Lower lobe of right lung (tissue), 2 donors: ENCODE data around the gene HK1. TPM values are rescaled to one million over a fixed set of nuclear protein-coding genes. Genes with fewer than 3 reads are reported as not detected.
A peak's percentile ranks its signal among the peaks of the same experiment; 100 is the strongest.

Experiments
- ATAC-seq, 2 donors: fragments of 200-7000 bp; cut with Tn5 transposase; one replicate each; pipeline ENCODE4 v1.9.1; 2020 to 2022; ENCODE audit warnings: mild to moderate bottlenecking in 2 of 2, moderate library complexity in 2 of 2
- DNase-seq: peaks from one replicate; pipeline ENCODE4 v3.0.0-alpha.2; 2020
- H3K27ac ChIP-seq: fragments of 200-600 bp; one replicate; pipeline ENCODE4 v1.8.0; 2022
- H3K27me3 ChIP-seq: fragments of 200-600 bp; one replicate; pipeline ENCODE4 v1.8.0; 2022; ENCODE audit warnings: low read depth
- H3K36me3 ChIP-seq: fragments of 200-600 bp; one replicate; pipeline ENCODE4 v1.8.0; 2022; ENCODE audit warnings: mild to moderate bottlenecking
- H3K4me1 ChIP-seq: fragments of 200-600 bp; one replicate; pipeline ENCODE4 v1.8.0; 2022
- H3K4me3 ChIP-seq: fragments of 200-600 bp; one replicate; pipeline ENCODE4 v1.8.0; 2022; ENCODE audit warnings: mild to moderate bottlenecking
- H3K9me3 ChIP-seq: fragments of 200-600 bp; one replicate; pipeline ENCODE4 v1.8.0; 2022
- CTCF ChIP-seq: fragments of 200-600 bp; IDR thresholded peaks from one replicate; pipeline ENCODE4 v1.8.0; 2022; ENCODE audit warnings: antibody characterized with exemption, mild to moderate bottlenecking
- intact Hi-C: fragments of 100-400 bp; cut with DNase I; formaldehyde crosslinking; loops from one replicate; pipeline ENCODE4 v1.11.0; 2022
- total RNA-seq: library from RNA; stranded (reverse); fragmentation: NEBNext Ultra II Directional; extraction: Animal tissue kit (Norgen Biotek cat#: 25700); gene quantifications from one replicate; pipeline ENCODE4 v1.2.1, GENCODE V29; 2021
- donor health status: DM: no; HTN: yes; CAD: no; lungs with severe emphysema.

The HK1 gene
- total RNA-seq, 1 donor from 2014 or later: 85.1 TPM

- no peaks in the 10 kb centered on the region for H3K36me3 ChIP-seq
- ATAC-seq (no peak), DNase-seq (no peak)
- H3K9me3 ChIP-seq: no peaks in the 10 kb centered on the region
- peaks cover 32% of the 10 kb centered on the region for H3K4me1 ChIP-seq
- no peak for TF ChIP-seq CTCF
- H3K27me3 ChIP-seq: no peaks in the 10 kb centered on the region
- peak overlapping the region; percentile 97 for H3K27ac ChIP-seq
- no peak overlapping the region for H3K4me3 ChIP-seq
- intact Hi-C loops: no loop called here
These were observed 38.2 kb downstream of the HK1 start for GRCh38 chr10:69316313-69317059.

GRCh38 chr10:69317175-69317604 lies 38.9 kb downstream of the HK1 start:
- no peaks in the 10 kb centered on the region for H3K9me3 ChIP-seq
- H3K27me3 ChIP-seq: no peaks in the 10 kb centered on the region
- DNase-seq (no peak), ATAC-seq (no peak)
- peak overlapping the region; percentile 97 for H3K27ac ChIP-seq
- H3K36me3 ChIP-seq: no peaks in the 10 kb centered on the region
- H3K4me1 ChIP-seq: peaks cover 39% of the 10 kb centered on the region
- intact Hi-C loops: no loop called here
- no peak overlapping the region for H3K4me3 ChIP-seq
- TF ChIP-seq CTCF: no peak

GRCh38 chr10:69317626-69318105 lies 39.4 kb downstream of the HK1 start:
- H3K4me1 ChIP-seq: peaks cover 41% of the 10 kb centered on the region
- intact Hi-C loops: no loop called here
- peak overlapping the region; percentile 97 for H3K27ac ChIP-seq
- H3K27me3 ChIP-seq: no peaks in the 10 kb centered on the region
- ATAC-seq: peak; percentile 61
- no peak for TF ChIP-seq CTCF
- H3K4me3 ChIP-seq: peak overlapping the region; percentile 98
- H3K36me3 ChIP-seq: no peaks in the 10 kb centered on the region
- no peak for DNase-seq
- H3K9me3 ChIP-seq: no peaks in the 10 kb centered on the region

- peak overlapping the region; percentile 97 for H3K27ac ChIP-seq
- peak overlapping the region; percentile 98 for H3K4me3 ChIP-seq
- peak; percentile 94 for DNase-seq
- no peak for TF ChIP-seq CTCF
- no peaks in the 10 kb centered on the region for H3K27me3 ChIP-seq
- H3K9me3 ChIP-seq: no peaks in the 10 kb centered on the region
- intact Hi-C loops: no loop called here
- no peaks in the 10 kb centered on the region for H3K36me3 ChIP-seq
- ATAC-seq: peak; percentile 98
- H3K4me1 ChIP-seq: peaks cover 41% of the 10 kb centered on the region
These were observed 40.0 kb downstream of the HK1 start for GRCh38 chr10:69318106-69318866.

- Histone ChIP-seq H3K4me3 (peak overlapping the region; percentile 98), H3K27me3 (no peaks in the 10 kb centered on the region), H3K36me3 (no peaks in the 10 kb centered on the region), H3K27ac (peak overlapping the region; percentile 97), H3K4me1 (peaks cover 48% of the 10 kb centered on the region), H3K9me3 (no peaks in the 10 kb centered on the region)
- ATAC-seq (peak; percentile 75 to 78), DNase-seq (peak; percentile 89)
- no peak for TF ChIP-seq CTCF
- intact Hi-C loops: no loop called here
These were observed 40.8 kb downstream of the HK1 start for GRCh38 chr10:69318867-69319727.
